Type B pancreatic cell (in vitro differentiated cells): Measurements from ENCODE around the gene ADCY9. TPM values are rescaled to one million over a fixed set of nuclear protein-coding genes. Genes with fewer than 3 reads are reported as not detected.
"Not testable (repeated sequence)": the region's sequence is repeated elsewhere in the genome, so short reads cannot be mapped to it uniquely, and the experiment has no call there.

Experiments
- DNase-seq: peaks from one replicate; pipeline ENCODE4 v3.0.0; 2021; ENCODE audit warnings: mixed read lengths; ENCODE audit not compliant: unreplicated experiment; ENCODE audit errors: extremely low spot score
- H3K27ac Mint-ChIP-seq: 2 replicates; pipeline ENCODE4 v1.8.0; 2021; ENCODE audit warnings: mild to moderate bottlenecking, mixed read lengths
- H3K27me3 Mint-ChIP-seq: 2 replicates; pipeline ENCODE4 v1.8.0; 2021; ENCODE audit warnings: mixed read lengths
- H3K36me3 Mint-ChIP-seq: 2 replicates; pipeline ENCODE4 v1.8.0; 2021; ENCODE audit warnings: mixed read lengths
- H3K4me1 Mint-ChIP-seq: one replicate; pipeline ENCODE4 v1.8.0; 2021; ENCODE audit warnings: mixed read lengths; ENCODE audit not compliant: unreplicated experiment
- H3K4me3 Mint-ChIP-seq: 2 replicates; pipeline ENCODE4 v1.8.0; 2021; ENCODE audit warnings: mild to moderate bottlenecking, mixed read lengths
- H3K9me3 Mint-ChIP-seq: 2 replicates; pipeline ENCODE4 v1.8.0; 2021; ENCODE audit warnings: mixed read lengths
- total RNA-seq: library from RNA; stranded (reverse); gene quantifications from 2 replicates; pipeline ENCODE4 v1.2.1, GENCODE V29; 2021; ENCODE audit warnings: low replicate concordance
- TF ChIP-seq, protein P1 (sequence below): fragments of 200-600 bp; sonication (generic); conservative IDR thresholded peaks from 2 replicates; pipeline ENCODE4 v1.5.0; 2021; ENCODE audit warnings: antibody characterized with exemption, mild to moderate bottlenecking

Gene ADCY9
- total RNA-seq, 1 donor from 2014 or later = 13.9 TPM

DNA sequence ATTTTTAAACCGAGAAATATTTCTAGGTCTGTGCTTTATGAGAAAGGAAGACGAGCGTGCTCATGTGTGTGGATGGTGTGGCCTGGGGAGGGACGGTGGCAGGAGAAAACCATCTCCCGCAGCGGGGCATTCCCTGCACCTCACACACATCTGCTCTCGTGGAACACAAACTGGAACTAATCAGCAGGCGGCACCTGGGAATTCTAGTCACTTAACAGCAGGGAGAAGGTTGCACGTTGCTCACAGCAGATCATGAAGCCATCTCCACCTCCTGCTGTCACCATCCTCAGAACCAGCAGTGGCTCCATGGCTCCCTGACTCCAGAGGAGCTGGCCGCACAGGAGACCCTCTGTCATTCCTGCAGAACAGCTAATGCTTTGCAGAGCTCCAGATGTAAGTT, 35.2 kb downstream of the ADCY9 start:
- Mint-ChIP-seq H3K4me3 (peak overlapping the region; percentile 29), H3K27ac (no peak overlapping the region), H3K4me1 (peaks cover 24% of the 10 kb centered on the region), H3K9me3 (peaks cover 4% of the 10 kb centered on the region), H3K36me3 (peaks cover 5% of the 10 kb centered on the region), H3K27me3 (no peaks in the 10 kb centered on the region)
- DNase-seq = no peak
- TF ChIP-seq, protein P1, sequence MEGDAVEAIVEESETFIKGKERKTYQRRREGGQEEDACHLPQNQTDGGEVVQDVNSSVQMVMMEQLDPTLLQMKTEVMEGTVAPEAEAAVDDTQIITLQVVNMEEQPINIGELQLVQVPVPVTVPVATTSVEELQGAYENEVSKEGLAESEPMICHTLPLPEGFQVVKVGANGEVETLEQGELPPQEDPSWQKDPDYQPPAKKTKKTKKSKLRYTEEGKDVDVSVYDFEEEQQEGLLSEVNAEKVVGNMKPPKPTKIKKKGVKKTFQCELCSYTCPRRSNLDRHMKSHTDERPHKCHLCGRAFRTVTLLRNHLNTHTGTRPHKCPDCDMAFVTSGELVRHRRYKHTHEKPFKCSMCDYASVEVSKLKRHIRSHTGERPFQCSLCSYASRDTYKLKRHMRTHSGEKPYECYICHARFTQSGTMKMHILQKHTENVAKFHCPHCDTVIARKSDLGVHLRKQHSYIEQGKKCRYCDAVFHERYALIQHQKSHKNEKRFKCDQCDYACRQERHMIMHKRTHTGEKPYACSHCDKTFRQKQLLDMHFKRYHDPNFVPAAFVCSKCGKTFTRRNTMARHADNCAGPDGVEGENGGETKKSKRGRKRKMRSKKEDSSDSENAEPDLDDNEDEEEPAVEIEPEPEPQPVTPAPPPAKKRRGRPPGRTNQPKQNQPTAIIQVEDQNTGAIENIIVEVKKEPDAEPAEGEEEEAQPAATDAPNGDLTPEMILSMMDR = no peak

DNA sequence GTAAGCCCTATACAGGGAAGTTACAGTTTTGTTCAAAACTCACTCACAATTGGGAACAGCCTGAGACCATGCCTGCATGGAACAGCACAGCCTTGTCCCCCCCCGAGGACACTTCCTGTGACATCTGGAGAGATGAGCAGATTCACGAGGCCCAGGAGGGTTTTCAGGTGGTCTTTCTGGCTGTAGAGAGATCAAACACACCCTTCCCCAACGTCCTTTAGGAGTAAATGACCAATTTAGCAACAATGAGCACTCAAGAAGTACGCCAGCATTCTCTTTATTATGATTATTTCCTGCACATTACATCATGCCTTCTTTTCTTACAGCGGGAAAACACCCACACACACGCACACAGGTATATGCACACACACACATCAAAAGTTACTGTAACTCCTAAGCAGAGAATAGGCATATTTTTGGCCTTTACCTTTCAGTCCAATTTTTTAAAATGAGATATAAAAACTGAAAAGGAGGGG, 39.0 kb downstream of the ADCY9 start:
- H3K9me3 Mint-ChIP-seq = no peaks in the 10 kb centered on the region
- TF ChIP-seq, protein P1 = no peak
- no peak overlapping the region for H3K4me3 Mint-ChIP-seq
- H3K4me1 Mint-ChIP-seq = peaks cover 13% of the 10 kb centered on the region
- H3K27me3 Mint-ChIP-seq = no peaks in the 10 kb centered on the region
- no peak overlapping the region for H3K27ac Mint-ChIP-seq
- no peak for DNase-seq
- H3K36me3 Mint-ChIP-seq = no peaks in the 10 kb centered on the region

DNA sequence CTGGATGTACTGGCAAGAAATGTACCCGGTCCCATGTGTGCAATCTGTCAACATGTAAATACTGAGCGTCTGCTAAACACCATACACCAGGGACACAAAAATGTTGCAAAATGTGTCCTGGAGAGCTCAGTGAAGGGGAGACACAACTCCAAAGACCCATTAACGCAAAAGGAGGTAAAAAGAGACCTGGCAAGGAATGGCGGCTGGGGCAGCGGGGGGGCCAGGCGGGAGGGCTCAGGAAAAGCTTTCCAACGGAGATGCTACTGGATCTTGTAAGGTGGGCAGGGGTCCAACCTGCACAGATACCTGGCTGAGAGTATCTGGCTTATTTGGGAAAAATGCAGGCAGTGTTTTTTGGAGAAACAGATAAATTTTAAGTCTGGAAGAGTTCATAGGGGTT, 40.7 kb downstream of the ADCY9 start:
- Mint-ChIP-seq H3K36me3 (no peaks in the 10 kb centered on the region), H3K27ac (no peak overlapping the region), H3K27me3 (no peaks in the 10 kb centered on the region), H3K9me3 (no peaks in the 10 kb centered on the region), H3K4me3 (no peak overlapping the region), H3K4me1 (no peaks in the 10 kb centered on the region)
- TF ChIP-seq, protein P1 = no peak
- DNase-seq = no peak

DNA sequence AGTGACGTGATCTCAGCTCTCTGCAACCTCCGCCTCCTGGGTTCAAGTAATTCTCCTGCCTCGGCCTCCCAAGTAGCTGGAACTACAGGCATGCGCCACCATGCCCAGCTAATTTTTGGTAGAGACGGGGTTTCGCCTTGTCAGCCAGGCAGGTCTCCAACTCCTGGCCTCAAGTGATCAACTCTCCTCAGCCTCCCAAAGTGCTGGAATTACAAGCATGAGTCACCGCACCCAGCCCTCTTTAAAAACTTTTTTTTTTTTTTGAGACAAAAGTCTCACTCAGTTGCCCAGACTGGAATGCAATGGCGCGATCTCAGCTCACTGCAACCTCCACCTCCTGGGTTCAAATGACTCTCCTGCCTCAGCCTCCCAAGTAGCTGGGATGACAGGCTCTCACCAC, 43.1 kb downstream of the ADCY9 start:
- H3K9me3 Mint-ChIP-seq, H3K27me3 Mint-ChIP-seq, H3K4me3 Mint-ChIP-seq, H3K36me3 Mint-ChIP-seq, H3K27ac Mint-ChIP-seq, H3K4me1 Mint-ChIP-seq: not testable (repeated sequence)
- DNase-seq = peak; percentile 32

DNA sequence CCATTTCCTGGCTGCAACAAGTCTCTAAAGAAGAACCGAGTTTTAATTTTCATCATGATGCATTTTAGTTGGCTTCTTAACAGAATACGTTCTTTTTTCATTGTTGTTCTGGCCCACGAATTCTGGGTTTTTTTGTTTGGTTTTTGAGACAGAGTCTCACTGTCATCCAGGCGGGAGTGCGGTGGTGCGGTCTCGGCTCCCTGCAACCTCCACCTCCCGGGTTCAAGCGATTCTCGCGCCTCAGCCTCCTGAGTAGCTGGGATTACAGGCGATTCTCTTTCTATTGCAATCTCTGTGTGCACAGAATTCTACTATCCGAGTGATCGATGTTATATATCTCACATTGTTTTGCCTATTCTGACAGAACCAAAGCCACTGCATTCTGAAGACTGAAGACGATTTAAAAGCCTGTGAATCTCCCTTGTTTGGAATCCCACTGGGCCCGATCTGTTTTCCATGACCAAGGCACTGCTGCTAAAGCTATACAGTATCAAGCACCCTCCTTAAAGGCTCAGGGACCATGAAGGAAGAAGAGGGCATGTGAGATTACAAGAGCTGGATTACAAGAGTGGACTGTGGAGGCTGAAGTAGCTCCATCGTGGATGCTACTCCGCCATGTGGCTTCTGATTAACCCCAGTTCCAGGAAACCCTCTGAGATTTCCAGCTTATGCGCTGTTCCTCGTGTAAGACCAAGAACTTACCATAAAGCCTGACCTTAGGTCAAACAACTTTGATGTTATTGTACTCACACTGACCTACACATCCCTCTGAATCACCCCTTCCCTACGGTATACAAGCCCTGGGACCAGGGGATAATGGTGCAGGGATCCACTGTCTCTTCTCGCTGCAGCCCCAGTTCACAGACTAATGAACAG, 44.3 kb downstream of the ADCY9 start:
- Mint-ChIP-seq H3K4me3 (no peak overlapping the region), H3K27me3 (no peaks in the 10 kb centered on the region), H3K27ac (no peak overlapping the region), H3K9me3 (no peaks in the 10 kb centered on the region), H3K4me1 (peaks cover 7% of the 10 kb centered on the region), H3K36me3 (no peaks in the 10 kb centered on the region)
- peak; percentile 32 for DNase-seq
- TF ChIP-seq, protein P1 = no peak

DNA sequence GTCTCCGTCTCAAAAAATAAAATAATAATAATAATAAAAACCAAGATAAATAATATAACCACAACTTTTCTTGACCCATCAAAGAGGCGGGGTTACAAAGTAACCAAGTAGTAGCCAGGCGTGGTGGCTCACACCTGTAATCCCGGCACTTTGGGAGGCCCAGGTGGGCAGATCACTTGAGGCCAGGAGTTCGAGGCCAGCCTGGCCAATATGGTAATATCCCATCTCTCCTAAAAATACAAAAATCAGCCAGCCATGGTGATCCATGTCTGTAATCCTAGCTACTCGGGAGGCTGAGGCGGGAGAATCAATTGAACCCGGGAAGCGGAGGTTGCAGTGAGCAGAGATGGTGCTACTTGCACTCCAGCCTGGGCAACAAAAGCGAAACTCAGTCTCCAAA, 45.3 kb downstream of the ADCY9 start:
- no peak overlapping the region for H3K4me3 Mint-ChIP-seq
- H3K36me3 Mint-ChIP-seq = no peaks in the 10 kb centered on the region
- H3K27ac Mint-ChIP-seq = no peak overlapping the region
- TF ChIP-seq, protein P1 = no peak
- H3K4me1 Mint-ChIP-seq = peaks cover 9% of the 10 kb centered on the region
- no peaks in the 10 kb centered on the region for H3K9me3 Mint-ChIP-seq
- H3K27me3 Mint-ChIP-seq = no peaks in the 10 kb centered on the region
- no peak for DNase-seq
